ENCODE data around the gene HMG20B. TPM values are rescaled to one million over a fixed set of nuclear protein-coding genes. Genes with fewer than 3 reads are reported as not detected.

Gene HMG20B
- total RNA-seq, 5 donors from 2014 or later (not counting 1 experiment from before 2014, with no cell fraction given), result 38.0 to 81.6 (median 74.7) TPM

DNA sequence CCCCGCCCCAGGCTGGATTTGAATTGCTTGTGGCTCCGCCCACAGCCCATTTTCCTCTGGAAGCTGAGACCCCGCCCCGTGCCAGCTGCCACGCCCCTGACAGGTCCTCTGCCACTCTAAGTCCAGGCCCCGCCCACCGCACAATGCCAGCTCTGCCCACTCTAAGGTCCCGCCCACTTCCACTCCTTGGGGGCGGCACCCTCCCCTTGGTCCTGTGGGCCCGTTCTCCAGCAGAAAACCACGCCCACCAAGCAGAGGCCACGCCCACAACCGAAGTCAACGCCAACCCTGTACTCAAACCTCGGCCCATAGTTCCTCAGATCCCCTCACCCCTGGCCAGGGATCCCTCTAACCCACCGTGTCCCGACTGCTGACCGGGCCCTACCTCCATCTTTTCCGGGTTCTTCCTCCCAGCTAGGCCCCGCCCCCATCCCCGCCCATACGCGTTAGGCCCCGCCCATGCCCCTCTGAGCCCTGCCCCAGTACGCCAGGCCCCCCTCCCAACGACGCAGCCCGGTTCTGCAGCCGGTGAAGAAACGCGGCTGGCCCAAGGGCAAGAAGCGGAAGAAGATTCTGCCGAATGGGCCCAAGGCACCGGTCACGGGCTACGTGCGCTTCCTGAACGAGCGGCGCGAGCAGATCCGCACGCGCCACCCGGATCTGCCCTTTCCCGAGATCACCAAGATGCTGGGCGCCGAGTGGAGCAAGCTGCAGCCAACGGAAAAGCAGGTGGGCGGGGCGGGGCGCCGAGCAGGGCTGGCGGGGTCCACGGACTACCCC is 1.3 kb downstream of the HMG20B start:
- Mint-ChIP-seq H3K36me3 (peaks cover 11% of the 10 kb centered on the region), H3K27me3 (no peaks in the 10 kb centered on the region), H3K4me1 (peaks cover 14 to 21% (median 18%) of the 10 kb centered on the region in 3 donors), H3K27ac (no peak overlapping the region), H3K9me3 (no peaks in the 10 kb centered on the region), H3K4me3 (peak overlapping the region; percentile 68 to 77 (median 71))
- no peak overlapping the region for H3K27ac ChIP-seq (ENCODE audit: low read length)
- ChIA-PET CTCF (no interaction called here), POLR2A (no interaction called here)
- DNase-seq, result peak; percentile 41 to 86 (median 75)
- H3K4me1 ChIP-seq (ENCODE audit: control insufficient read depth in 1 of 2, extremely low read depth in 1 of 2, insufficient read depth in 2 of 2, low read length in 2 of 2), result peaks cover 8 to 22% of the 10 kb centered on the region in 2 experiments
- ATAC-seq (replicated peaks in 1 of 4), result peak in 1 of 4 experiments; percentile 7
- WGBS (ENCODE audit: insufficient coverage), result 67% methylated on average over 46 of the region's 55 CpGs
- no peaks in the 10 kb centered on the region for H3K27me3 ChIP-seq (replicated peaks in 1 of 2; ENCODE audit: control insufficient read depth in 2 of 2, extremely low read depth in 1 of 2, insufficient read depth in 2 of 2, low read length in 1 of 2)
- peaks cover 7 to 8% of the 10 kb centered on the region in 2 donors for H3K36me3 ChIP-seq (ENCODE audit: control insufficient read depth in 2 of 2, extremely low read depth in 1 of 2, insufficient read depth in 1 of 2, low read length in 1 of 2)
- H3K9me3 ChIP-seq, result no peaks in the 10 kb centered on the region
- peak overlapping the region; percentile 74 to 77 for H3K4me3 ChIP-seq (ENCODE audit: control insufficient read depth in 1 of 2, extremely low read depth in 1 of 2, low read length in 1 of 2)

GRCh38 chr19:3575260-3575741 is 2.6 kb downstream of the HMG20B start:
- WGBS (ENCODE audit: insufficient coverage), result 95% methylated on average over 13 of the region's 19 CpGs
- Histone ChIP-seq H3K4me1 (ENCODE audit: control insufficient read depth in 1 of 2, extremely low read depth in 1 of 2, insufficient read depth in 2 of 2, low read length in 2 of 2) (peaks cover 8 to 22% of the 10 kb centered on the region in 2 experiments), H3K27ac (ENCODE audit: low read length) (no peak overlapping the region), H3K27me3 (replicated peaks in 1 of 2; ENCODE audit: control insufficient read depth in 2 of 2, extremely low read depth in 1 of 2, insufficient read depth in 2 of 2, low read length in 1 of 2) (no peaks in the 10 kb centered on the region), H3K4me3 (ENCODE audit: control insufficient read depth in 1 of 2, extremely low read depth in 1 of 2, low read length in 1 of 2) (no peak overlapping the region), H3K36me3 (ENCODE audit: control insufficient read depth in 2 of 2, extremely low read depth in 1 of 2, insufficient read depth in 1 of 2, low read length in 1 of 2) (peaks cover 7 to 8% of the 10 kb centered on the region in 2 donors), H3K9me3 (no peaks in the 10 kb centered on the region)
- Mint-ChIP-seq H3K36me3 (peaks cover 11% of the 10 kb centered on the region), H3K9me3 (no peaks in the 10 kb centered on the region), H3K4me3 (peak overlapping the region in 2 of 3 donors; percentile 47 to 49), H3K4me1 (peaks cover 14 to 21% (median 18%) of the 10 kb centered on the region in 3 donors), H3K27ac (peak overlapping the region; percentile 31 to 39), H3K27me3 (no peaks in the 10 kb centered on the region)
- ChIA-PET CTCF (interaction anchor here (0.5 to 0.8 kb wide), 2 partner anchors 23 to 122 kb away, joined by 4 read pairs; no protein-coding TSS in a partner anchor), POLR2A (interaction anchor here in 1 of 2 donors (0.6 kb wide), 1 partner anchor 7 kb away, joined by 6 read pairs; no protein-coding TSS in a partner anchor)
- DNase-seq, result peak in 7 of 35 experiments; percentile 26 to 44 (median 32)
- no peak for ATAC-seq (replicated peaks in 1 of 4)

DNA sequence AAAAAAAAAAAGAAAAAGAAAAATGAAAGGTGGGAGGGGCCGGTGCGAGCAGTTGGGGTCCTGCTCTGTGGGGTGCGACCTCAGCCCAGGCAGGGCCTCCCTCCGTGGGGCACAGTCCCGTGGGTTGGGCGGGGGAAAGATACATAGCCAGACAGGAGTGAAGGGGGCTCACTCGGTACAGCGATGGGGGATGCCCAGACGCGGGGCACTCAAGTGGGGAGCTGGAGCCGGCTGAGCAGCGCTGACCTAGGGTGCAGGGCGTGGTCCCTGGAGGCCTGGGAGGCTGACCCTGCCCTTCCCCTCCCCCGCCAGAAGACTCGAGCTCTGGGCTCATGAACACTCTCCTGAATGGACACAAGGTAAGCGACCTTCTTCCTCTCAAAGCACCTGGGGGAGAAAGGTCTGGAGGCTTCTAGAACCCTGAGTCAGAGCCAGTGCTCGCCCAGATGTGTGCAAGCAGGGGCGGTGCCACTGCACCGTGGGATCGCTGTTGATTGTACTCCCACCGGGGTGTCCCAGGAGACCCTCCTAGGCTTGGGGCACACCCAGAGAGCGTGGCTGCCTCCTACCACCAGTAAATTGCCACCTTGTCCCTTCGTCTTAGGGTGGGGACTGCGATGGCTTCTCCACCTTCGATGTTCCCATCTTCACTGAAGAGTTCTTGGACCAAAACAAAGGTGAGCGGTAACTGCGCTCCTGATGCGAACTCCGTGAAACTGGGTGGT is 3.4 kb downstream of the HMG20B start:
- H3K4me3 Mint-ChIP-seq, result no peak overlapping the region
- H3K9me3 ChIP-seq, result no peaks in the 10 kb centered on the region
- peaks cover 7 to 8% of the 10 kb centered on the region in 2 donors for H3K36me3 ChIP-seq (ENCODE audit: control insufficient read depth in 2 of 2, extremely low read depth in 1 of 2, insufficient read depth in 1 of 2, low read length in 1 of 2)
- H3K27me3 Mint-ChIP-seq, result no peaks in the 10 kb centered on the region
- 97% methylated on average over 25 of the region's 29 CpGs for WGBS (ENCODE audit: insufficient coverage)
- peaks cover 8 to 22% of the 10 kb centered on the region in 2 experiments for H3K4me1 ChIP-seq (ENCODE audit: control insufficient read depth in 1 of 2, extremely low read depth in 1 of 2, insufficient read depth in 2 of 2, low read length in 2 of 2)
- no peak overlapping the region for H3K4me3 ChIP-seq (ENCODE audit: control insufficient read depth in 1 of 2, extremely low read depth in 1 of 2, low read length in 1 of 2)
- ChIA-PET CTCF (interaction anchor here in 1 of 2 donors (0.8 kb wide), 1 partner anchor 121 kb away, joined by 4 read pairs; no protein-coding TSS in a partner anchor), POLR2A (no interaction called here)
- H3K36me3 Mint-ChIP-seq, result peaks cover 11% of the 10 kb centered on the region
- no peaks in the 10 kb centered on the region for H3K27me3 ChIP-seq (replicated peaks in 1 of 2; ENCODE audit: control insufficient read depth in 2 of 2, extremely low read depth in 1 of 2, insufficient read depth in 2 of 2, low read length in 1 of 2)
- ATAC-seq (replicated peaks in 1 of 4) (no peak), DNase-seq (no peak)
- no peaks in the 10 kb centered on the region for H3K9me3 Mint-ChIP-seq
- no peak overlapping the region for H3K27ac ChIP-seq (ENCODE audit: low read length)
- H3K4me1 Mint-ChIP-seq, result peaks cover 14 to 21% (median 18%) of the 10 kb centered on the region in 3 donors
- H3K27ac Mint-ChIP-seq, result no peak overlapping the region

GRCh38 chr19:3576696-3577443 is 4.1 kb downstream of the HMG20B start:
- peaks cover 10 to 17% (median 11%) of the 10 kb centered on the region in 3 donors for H3K4me1 Mint-ChIP-seq
- H3K36me3 ChIP-seq (ENCODE audit: control insufficient read depth in 2 of 2, extremely low read depth in 1 of 2, insufficient read depth in 1 of 2, low read length in 1 of 2), result peaks cover 7 to 8% of the 10 kb centered on the region in 2 donors
- ATAC-seq (replicated peaks in 1 of 4) (no peak), DNase-seq (no peak)
- H3K27me3 Mint-ChIP-seq, result no peaks in the 10 kb centered on the region
- H3K27ac Mint-ChIP-seq, result no peak overlapping the region
- peaks cover 8 to 19% of the 10 kb centered on the region in 2 experiments for H3K4me1 ChIP-seq (ENCODE audit: control insufficient read depth in 1 of 2, extremely low read depth in 1 of 2, insufficient read depth in 2 of 2, low read length in 2 of 2)
- no peaks in the 10 kb centered on the region for H3K9me3 Mint-ChIP-seq
- no peak overlapping the region for H3K27ac ChIP-seq (ENCODE audit: low read length)
- no peak overlapping the region for H3K4me3 Mint-ChIP-seq
- no peaks in the 10 kb centered on the region for H3K27me3 ChIP-seq (replicated peaks in 1 of 2; ENCODE audit: control insufficient read depth in 2 of 2, extremely low read depth in 1 of 2, insufficient read depth in 2 of 2, low read length in 1 of 2)
- H3K36me3 Mint-ChIP-seq, result peaks cover 11% of the 10 kb centered on the region
- ChIA-PET CTCF (no interaction called here), POLR2A (interaction anchor here in 1 of 2 donors (0.6 to 0.7 kb wide), 2 partner anchors 9 to 29 kb away, joined by 3 to 10 read pairs; no protein-coding TSS in a partner anchor)
- no peak overlapping the region for H3K4me3 ChIP-seq (ENCODE audit: control insufficient read depth in 1 of 2, extremely low read depth in 1 of 2, low read length in 1 of 2)
- H3K9me3 ChIP-seq, result no peaks in the 10 kb centered on the region
- 94% methylated on average over 41 of the region's 78 CpGs for WGBS (ENCODE audit: insufficient coverage)

GRCh38 chr19:3577723-3578344 is 5.1 kb downstream of the HMG20B start:
- WGBS (ENCODE audit: insufficient coverage), result 97% methylated on average over 59 of the region's 60 CpGs
- POLR2A ChIA-PET, result interaction anchor here in 1 of 2 donors (0.6 kb wide), 1 partner anchor 30 kb away, joined by 10 read pairs; no protein-coding TSS in a partner anchor
- H3K27ac Mint-ChIP-seq, result no peak overlapping the region

More at GRCh38 chr19:3577723-3578344, 5.1 kb downstream of the HMG20B start:
- Mint-ChIP-seq H3K4me3 (no peak overlapping the region), H3K9me3 (no peaks in the 10 kb centered on the region), H3K27me3 (no peaks in the 10 kb centered on the region), H3K4me1 (peaks cover 5 to 10% (median 6%) of the 10 kb centered on the region in 3 donors), H3K36me3 (peaks cover 11% of the 10 kb centered on the region)
- H3K4me1 ChIP-seq (ENCODE audit: control insufficient read depth in 1 of 2, extremely low read depth in 1 of 2, insufficient read depth in 2 of 2, low read length in 2 of 2), result peaks cover 3 to 13% of the 10 kb centered on the region in 2 experiments
- ATAC-seq (replicated peaks in 1 of 4) (no peak), DNase-seq (no peak)
- CTCF ChIA-PET, result no interaction called here
- H3K9me3 ChIP-seq, result no peaks in the 10 kb centered on the region
- H3K36me3 ChIP-seq (ENCODE audit: control insufficient read depth in 2 of 2, extremely low read depth in 1 of 2, insufficient read depth in 1 of 2, low read length in 1 of 2), result peaks cover 7 to 8% of the 10 kb centered on the region in 2 donors
- H3K4me3 ChIP-seq (ENCODE audit: control insufficient read depth in 1 of 2, extremely low read depth in 1 of 2, low read length in 1 of 2), result no peak overlapping the region
- H3K27me3 ChIP-seq (replicated peaks in 1 of 2; ENCODE audit: control insufficient read depth in 2 of 2, extremely low read depth in 1 of 2, insufficient read depth in 2 of 2, low read length in 1 of 2), result no peaks in the 10 kb centered on the region
- H3K27ac ChIP-seq (ENCODE audit: low read length), result no peak overlapping the region
